HTR-8/SVneo (cell line): ENCODE results near the gene CDK2AP2.

Experiments
- DNase-seq: peaks from one replicate; pipeline ENCODE4 v3.0.0; 2011; ENCODE audit warnings: low spot score, mixed read lengths; ENCODE audit not compliant: insufficient read length
- FAIRE-seq: peaks from 2 replicates; lab custom pipeline; 2011; peaks lifted over from hg19 to GRCh38; lab: Jason Lieb, UNC

The CDK2AP2 gene

GRCh38 chr11:67504950-67505581, 2.9 kb downstream of the CDK2AP2 start, which contains the start of gene PITPNM1:
Gene PITPNM1, minus strand, starts transcription at chr11:67505363. Its CDS starts 1,183 bp downstream, at chr11:67504180.
- FAIRE-seq (no peak), DNase-seq (peak; percentile 88)

GRCh38 chr11:67504005-67504949, 3.7 kb downstream of the CDK2AP2 start:
- DNase-seq (peak; percentile 56), FAIRE-seq (peak; percentile 80)

GRCh38 chr11:67503119-67504004, 4.6 kb downstream of the CDK2AP2 start:
- FAIRE-seq (peak; percentile 77), DNase-seq (no peak)

- DNase-seq: no peak
- no peak for FAIRE-seq
Observed at GRCh38 chr11:67502328-67502979, 5.5 kb downstream of the CDK2AP2 start.

GRCh38 chr11:67501854-67502253, 6.1 kb downstream of the CDK2AP2 start:
- FAIRE-seq: no peak

GRCh38 chr11:67500831-67501715, 6.9 kb downstream of the CDK2AP2 start:
- DNase-seq (no peak), FAIRE-seq (peak; percentile 48)

More at GRCh38 chr11:67501854-67502253, 6.1 kb downstream of the CDK2AP2 start:
- DNase-seq: no peak

- DNase-seq (no peak), FAIRE-seq (peak; percentile 82)
Observed at GRCh38 chr11:67500484-67500821, 7.5 kb downstream of the CDK2AP2 start.

- DNase-seq (no peak), FAIRE-seq (peak; percentile 13)
Observed at GRCh38 chr11:67499808-67500483, 8.0 kb downstream of the CDK2AP2 start.

- FAIRE-seq (peak; percentile 54), DNase-seq (no peak)
Observed at GRCh38 chr11:67498544-67498972, 9.4 kb downstream of the CDK2AP2 start.

GRCh38 chr11:67497656-67498291, 10.2 kb downstream of the CDK2AP2 start:
- DNase-seq (no peak), FAIRE-seq (no peak)

GRCh38 chr11:67496113-67496512, 11.8 kb downstream of the CDK2AP2 start:
- DNase-seq (no peak), FAIRE-seq (no peak)

GRCh38 chr11:67495234-67496005, 12.5 kb downstream of the CDK2AP2 start:
- no peak for DNase-seq
- FAIRE-seq: no peak

- no peak for DNase-seq
- no peak for FAIRE-seq
Observed at GRCh38 chr11:67494371-67495233, 13.4 kb downstream of the CDK2AP2 start.

GRCh38 chr11:67493548-67494370, 14.2 kb downstream of the CDK2AP2 start:
- FAIRE-seq: peak; percentile 55

GRCh38 chr11:67492801-67493547, 15.0 kb downstream of the CDK2AP2 start:
- peak; percentile 28 for FAIRE-seq
- no peak for DNase-seq

More at GRCh38 chr11:67493548-67494370, 14.2 kb downstream of the CDK2AP2 start:
- DNase-seq: no peak
